ENCODE results near the gene TNNI2. TPM values are rescaled to one million over a fixed set of nuclear protein-coding genes. Genes with fewer than 3 reads are reported as not detected.

TNNI2 gene
- total RNA-seq, 2 experiments from 2014 or later = 2.5 to 14.3 TPM

GRCh38 chr11:1792461-1792860 is 46.3 kb upstream of the TNNI2 start:
- POLR2A ChIA-PET = interaction anchor here (0.6 to 1.1 kb wide), 3 partner anchors 14 to 239 kb away, joined by 4 to 6 read pairs (median 6); no protein-coding TSS in a partner anchor
- TF ChIP-seq, protein P1, sequence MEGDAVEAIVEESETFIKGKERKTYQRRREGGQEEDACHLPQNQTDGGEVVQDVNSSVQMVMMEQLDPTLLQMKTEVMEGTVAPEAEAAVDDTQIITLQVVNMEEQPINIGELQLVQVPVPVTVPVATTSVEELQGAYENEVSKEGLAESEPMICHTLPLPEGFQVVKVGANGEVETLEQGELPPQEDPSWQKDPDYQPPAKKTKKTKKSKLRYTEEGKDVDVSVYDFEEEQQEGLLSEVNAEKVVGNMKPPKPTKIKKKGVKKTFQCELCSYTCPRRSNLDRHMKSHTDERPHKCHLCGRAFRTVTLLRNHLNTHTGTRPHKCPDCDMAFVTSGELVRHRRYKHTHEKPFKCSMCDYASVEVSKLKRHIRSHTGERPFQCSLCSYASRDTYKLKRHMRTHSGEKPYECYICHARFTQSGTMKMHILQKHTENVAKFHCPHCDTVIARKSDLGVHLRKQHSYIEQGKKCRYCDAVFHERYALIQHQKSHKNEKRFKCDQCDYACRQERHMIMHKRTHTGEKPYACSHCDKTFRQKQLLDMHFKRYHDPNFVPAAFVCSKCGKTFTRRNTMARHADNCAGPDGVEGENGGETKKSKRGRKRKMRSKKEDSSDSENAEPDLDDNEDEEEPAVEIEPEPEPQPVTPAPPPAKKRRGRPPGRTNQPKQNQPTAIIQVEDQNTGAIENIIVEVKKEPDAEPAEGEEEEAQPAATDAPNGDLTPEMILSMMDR (conservative IDR thresholded peaks at IDR 0.05; ENCODE audit: low read length) = no peak
- no peak overlapping the region for H2AFZ ChIP-seq (ENCODE audit: low read length)
- H3K36me3 ChIP-seq (ENCODE audit: insufficient read depth, low read length) = no peaks in the 10 kb centered on the region
- H3K27ac ChIP-seq (ENCODE audit: low read depth, low read length, poor library complexity, severe bottlenecking) = no peak overlapping the region
- CTCF ChIA-PET (ENCODE audit: unreplicated experiment) = no interaction called here
- BruUV-seq (replicated peaks) = no TSS peak
- H3K4me3 ChIP-seq (ENCODE audit: low read depth, low read length, poor library complexity, severe bottlenecking) = no peak overlapping the region
- no peaks in the 10 kb centered on the region for H3K9me3 ChIP-seq (ENCODE audit: low read length)
- H4K20me1 ChIP-seq (ENCODE audit: insufficient read depth, low read length) = no peaks in the 10 kb centered on the region
- no peaks in the 10 kb centered on the region for H3K9me2 ChIP-seq (ENCODE audit: insufficient read depth, low read length)
- H3K4me1 ChIP-seq (ENCODE audit: insufficient read depth, low read length, poor library complexity, severe bottlenecking) = no peaks in the 10 kb centered on the region
- H3K4me2 ChIP-seq (ENCODE audit: low read length) = no peak overlapping the region
- no peak for DNase-seq (ENCODE audit: low spot score)
- H3K79me2 ChIP-seq (ENCODE audit: insufficient read depth, low read depth, low read length) = no peaks in the 10 kb centered on the region
- intact Hi-C loops (cut with micrococcal nuclease; ENCODE audit: unreplicated experiment) = no loop called here

DNA sequence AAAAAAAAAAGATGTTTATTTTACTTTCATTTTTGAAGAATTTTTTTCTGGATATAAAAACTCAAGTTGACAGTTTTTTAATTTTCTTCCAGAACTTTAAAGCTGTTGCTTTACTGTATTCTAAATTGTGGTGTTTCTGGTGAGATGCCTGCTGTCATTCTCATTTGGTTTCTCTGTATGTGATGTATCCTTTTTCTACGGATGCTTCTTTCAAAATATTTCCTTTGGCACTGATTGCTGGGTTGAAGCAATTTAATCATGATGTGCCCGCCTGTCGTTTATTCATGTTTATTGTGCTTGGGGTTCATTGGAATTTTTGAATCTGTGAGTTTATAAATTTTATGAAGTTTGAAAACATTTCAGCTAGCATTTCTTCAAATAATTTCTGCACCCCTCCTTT is 45.7 kb upstream of the TNNI2 start:
- POLR2A ChIA-PET = interaction anchor here (1.1 kb wide), 1 partner anchor 13 kb away, joined by 6 read pairs; no protein-coding TSS in a partner anchor
- Histone ChIP-seq H3K27ac (ENCODE audit: low read depth, low read length, poor library complexity, severe bottlenecking) (no peak overlapping the region), H3K9me3 (ENCODE audit: low read length) (no peaks in the 10 kb centered on the region), H3K4me3 (ENCODE audit: low read depth, low read length, poor library complexity, severe bottlenecking) (no peak overlapping the region), H3K4me2 (ENCODE audit: low read length) (no peak overlapping the region), H2AFZ (ENCODE audit: low read length) (no peak overlapping the region), H4K20me1 (ENCODE audit: insufficient read depth, low read length) (no peaks in the 10 kb centered on the region), H3K36me3 (ENCODE audit: insufficient read depth, low read length) (no peaks in the 10 kb centered on the region), H3K4me1 (ENCODE audit: insufficient read depth, low read length, poor library complexity, severe bottlenecking) (no peaks in the 10 kb centered on the region), H3K9me2 (ENCODE audit: insufficient read depth, low read length) (no peaks in the 10 kb centered on the region), H3K79me2 (ENCODE audit: insufficient read depth, low read depth, low read length) (no peaks in the 10 kb centered on the region)
- no peak for DNase-seq (ENCODE audit: low spot score)
- intact Hi-C loops (cut with micrococcal nuclease; ENCODE audit: unreplicated experiment) = no loop called here
- BruUV-seq (replicated peaks) = no TSS peak
- CTCF ChIA-PET (ENCODE audit: unreplicated experiment) = no interaction called here
- TF ChIP-seq, protein P1 (conservative IDR thresholded peaks at IDR 0.05; ENCODE audit: low read length) = no peak
- no peak for TF ChIP-seq EZH2phosphoT487 (IDR thresholded peaks at IDR 0.05; ENCODE audit: borderline replicate concordance, low read depth, low read length)

GRCh38 chr11:1796413-1797011 is 42.3 kb upstream of the TNNI2 start:
- Histone ChIP-seq H3K27ac (ENCODE audit: low read depth, low read length, poor library complexity, severe bottlenecking) (no peak overlapping the region), H3K36me3 (ENCODE audit: insufficient read depth, low read length) (no peaks in the 10 kb centered on the region), H3K4me3 (ENCODE audit: low read depth, low read length, poor library complexity, severe bottlenecking) (no peak overlapping the region), H2AFZ (ENCODE audit: low read length) (no peak overlapping the region), H3K4me1 (ENCODE audit: insufficient read depth, low read length, poor library complexity, severe bottlenecking) (no peaks in the 10 kb centered on the region), H3K79me2 (ENCODE audit: insufficient read depth, low read depth, low read length) (no peaks in the 10 kb centered on the region), H3K4me2 (ENCODE audit: low read length) (no peak overlapping the region), H4K20me1 (ENCODE audit: insufficient read depth, low read length) (no peaks in the 10 kb centered on the region), H3K9me2 (ENCODE audit: insufficient read depth, low read length) (no peaks in the 10 kb centered on the region), H3K9me3 (ENCODE audit: low read length) (no peaks in the 10 kb centered on the region)
- POLR2A ChIA-PET = no interaction called here
- BruUV-seq (replicated peaks) = no TSS peak
- CTCF ChIA-PET (ENCODE audit: unreplicated experiment) = no interaction called here
- intact Hi-C loops (cut with micrococcal nuclease; ENCODE audit: unreplicated experiment) = no loop called here
- TF ChIP-seq, protein P1 (conservative IDR thresholded peaks at IDR 0.05; ENCODE audit: low read length) = no peak
- no peak for TF ChIP-seq EZH2phosphoT487 (IDR thresholded peaks at IDR 0.05; ENCODE audit: borderline replicate concordance, low read depth, low read length)
- DNase-seq (ENCODE audit: low spot score) = no peak

Data from OCI-LY7 (cell line).